NCI-H1436 treated with DMSO at 0.1 percent for 48 hours (cell line): ENCODE measurements around the gene SPNS3.

ENCODE experiments used
- DNase-seq: peaks from one replicate; lab custom pipeline; 2025; lab: John Stamatoyannopoulos, UW

SPNS3 gene

GRCh38 chr17:4530799-4531730 is 97.3 kb downstream of the SPNS3 start:
- DNase-seq = no peak

GRCh38 chr17:4531988-4532736 is 98.4 kb downstream of the SPNS3 start:
- no peak for DNase-seq

GRCh38 chr17:4532860-4533522 is 99.3 kb downstream of the SPNS3 start:
- no peak for DNase-seq

GRCh38 chr17:4533523-4534504 is 100.1 kb downstream of the SPNS3 start:
- no peak for DNase-seq

GRCh38 chr17:4534515-4534914 is 100.8 kb downstream of the SPNS3 start:
- DNase-seq = no peak

- no peak for DNase-seq
Measured at GRCh38 chr17:4534928-4535666, 101.4 kb downstream of the SPNS3 start.

- no peak for DNase-seq
Measured at GRCh38 chr17:4535667-4536258, 102.0 kb downstream of the SPNS3 start.

GRCh38 chr17:4536259-4536741 is 102.6 kb downstream of the SPNS3 start:
- no peak for DNase-seq

- no peak for DNase-seq
Measured at GRCh38 chr17:4536742-4537411, 103.1 kb downstream of the SPNS3 start.
